ENCODE measurements around the gene ARL5A. TPM values are rescaled to one million over a fixed set of nuclear protein-coding genes. Genes with fewer than 3 reads are reported as not detected.

Gene ARL5A
- total RNA-seq, 2 donors from 2014 or later, result 44.1 to 133 TPM

DNA sequence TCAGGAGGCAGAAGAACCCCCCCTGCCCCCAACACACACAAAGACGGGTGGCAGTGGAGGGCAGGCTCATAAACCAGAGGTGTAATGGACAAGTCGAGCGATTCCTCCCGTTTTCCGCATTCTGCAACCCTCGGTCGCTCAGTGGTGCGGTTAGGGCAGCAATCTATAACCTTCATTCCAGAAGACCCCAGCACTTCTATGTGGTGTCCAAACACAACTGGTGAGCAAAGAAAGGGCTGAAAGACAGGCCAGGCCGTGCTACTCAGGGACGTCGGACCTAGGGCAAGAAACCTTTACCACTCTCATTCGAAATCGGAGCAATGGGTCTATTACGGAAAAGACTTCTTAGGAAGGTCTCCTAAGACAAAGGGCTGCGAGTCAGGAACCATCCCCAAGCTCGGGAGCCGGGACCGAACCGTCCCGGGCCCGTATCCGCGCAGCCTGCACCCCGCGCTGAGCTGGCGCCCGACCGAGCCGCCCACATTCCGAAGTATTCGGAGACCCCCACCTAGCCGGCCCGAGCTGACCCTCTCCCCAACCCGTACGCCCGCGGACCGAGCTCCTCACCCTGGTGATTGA lies 568 bp downstream of the ARL5A start:
- ATAC-seq (ENCODE audit: insufficient number of reproducible peaks, low FRiP score, low read depth), result peak; percentile 0
- Histone ChIP-seq H3K27ac (peak overlapping the region; percentile 87), H3K9me3 (no peaks in the 10 kb centered on the region), H3K4me1 (ENCODE audit: control insufficient read depth in 1 of 2, low read depth in 2 of 2) (peaks cover 31 to 38% of the 10 kb centered on the region in 2 donors), H3K27me3 (replicated peaks; ENCODE audit: insufficient read depth) (no peaks in the 10 kb centered on the region), H3K36me3 (no peaks in the 10 kb centered on the region), H3K4me3 (peak overlapping the region; percentile 90)
- no peak for DNase-seq (ENCODE audit: low spot score)
- TF ChIP-seq, protein P1, sequence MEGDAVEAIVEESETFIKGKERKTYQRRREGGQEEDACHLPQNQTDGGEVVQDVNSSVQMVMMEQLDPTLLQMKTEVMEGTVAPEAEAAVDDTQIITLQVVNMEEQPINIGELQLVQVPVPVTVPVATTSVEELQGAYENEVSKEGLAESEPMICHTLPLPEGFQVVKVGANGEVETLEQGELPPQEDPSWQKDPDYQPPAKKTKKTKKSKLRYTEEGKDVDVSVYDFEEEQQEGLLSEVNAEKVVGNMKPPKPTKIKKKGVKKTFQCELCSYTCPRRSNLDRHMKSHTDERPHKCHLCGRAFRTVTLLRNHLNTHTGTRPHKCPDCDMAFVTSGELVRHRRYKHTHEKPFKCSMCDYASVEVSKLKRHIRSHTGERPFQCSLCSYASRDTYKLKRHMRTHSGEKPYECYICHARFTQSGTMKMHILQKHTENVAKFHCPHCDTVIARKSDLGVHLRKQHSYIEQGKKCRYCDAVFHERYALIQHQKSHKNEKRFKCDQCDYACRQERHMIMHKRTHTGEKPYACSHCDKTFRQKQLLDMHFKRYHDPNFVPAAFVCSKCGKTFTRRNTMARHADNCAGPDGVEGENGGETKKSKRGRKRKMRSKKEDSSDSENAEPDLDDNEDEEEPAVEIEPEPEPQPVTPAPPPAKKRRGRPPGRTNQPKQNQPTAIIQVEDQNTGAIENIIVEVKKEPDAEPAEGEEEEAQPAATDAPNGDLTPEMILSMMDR (IDR thresholded peaks at IDR 0.05), result no peak

DNA sequence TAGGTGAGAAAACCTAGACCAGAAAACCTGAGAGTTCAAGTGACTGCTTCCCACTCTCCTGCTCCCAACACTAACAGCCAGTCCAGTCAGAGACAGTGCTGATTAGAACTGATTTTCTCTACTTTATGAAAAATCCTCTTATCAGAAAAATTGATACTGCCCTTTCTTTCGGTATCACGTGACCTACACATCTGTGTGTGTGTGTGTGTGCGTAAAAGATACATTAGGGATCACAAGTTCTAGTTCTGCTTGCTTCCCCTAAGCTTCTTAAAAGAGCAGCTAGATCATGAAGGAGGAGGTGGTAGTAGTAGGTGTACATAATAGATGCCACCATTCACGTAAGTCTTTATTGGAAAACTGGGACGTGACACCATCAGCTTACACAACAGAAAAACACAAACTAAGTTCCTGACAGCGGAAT lies 1.5 kb downstream of the ARL5A start:
- Histone ChIP-seq H3K27me3 (replicated peaks; ENCODE audit: insufficient read depth) (no peaks in the 10 kb centered on the region), H3K9me3 (no peaks in the 10 kb centered on the region), H3K27ac (peak overlapping the region; percentile 87), H3K4me1 (ENCODE audit: control insufficient read depth in 1 of 2, low read depth in 2 of 2) (peaks cover 32 to 44% of the 10 kb centered on the region in 2 donors), H3K4me3 (peak overlapping the region; percentile 90), H3K36me3 (no peaks in the 10 kb centered on the region)
- TF ChIP-seq, protein P1 (IDR thresholded peaks at IDR 0.05), result no peak
- ATAC-seq (ENCODE audit: insufficient number of reproducible peaks, low FRiP score, low read depth), result no peak
- no peak for DNase-seq (ENCODE audit: low spot score)

DNA sequence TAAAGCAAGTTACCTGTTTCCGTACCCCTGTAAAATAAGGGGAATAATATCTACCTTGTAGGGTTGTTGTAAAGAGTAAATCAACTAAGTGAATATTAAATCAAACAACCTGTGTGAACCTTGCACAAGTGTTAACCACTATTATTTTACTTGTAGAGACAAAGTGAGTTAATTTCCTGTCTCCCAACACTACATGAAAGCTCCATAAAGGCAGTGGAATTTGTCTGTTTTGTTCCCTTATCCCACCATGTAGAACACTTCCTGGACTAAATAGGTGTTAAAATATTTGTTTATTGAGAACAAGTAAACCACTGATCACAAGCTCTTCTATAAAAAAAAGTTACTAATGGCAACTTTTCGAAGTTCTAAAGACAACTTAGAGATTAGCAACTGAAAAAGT lies 3.3 kb downstream of the ARL5A start:
- Histone ChIP-seq H3K4me3 (no peak overlapping the region), H3K27me3 (replicated peaks; ENCODE audit: insufficient read depth) (no peaks in the 10 kb centered on the region), H3K36me3 (no peaks in the 10 kb centered on the region), H3K27ac (peak overlapping the region; percentile 48 to 87), H3K9me3 (no peaks in the 10 kb centered on the region), H3K4me1 (ENCODE audit: control insufficient read depth in 1 of 2, low read depth in 2 of 2) (peaks cover 32 to 44% of the 10 kb centered on the region in 2 donors)
- TF ChIP-seq, protein P1 (IDR thresholded peaks at IDR 0.05), result no peak
- no peak for DNase-seq (ENCODE audit: low spot score)
- ATAC-seq (ENCODE audit: insufficient number of reproducible peaks, low FRiP score, low read depth), result no peak

DNA sequence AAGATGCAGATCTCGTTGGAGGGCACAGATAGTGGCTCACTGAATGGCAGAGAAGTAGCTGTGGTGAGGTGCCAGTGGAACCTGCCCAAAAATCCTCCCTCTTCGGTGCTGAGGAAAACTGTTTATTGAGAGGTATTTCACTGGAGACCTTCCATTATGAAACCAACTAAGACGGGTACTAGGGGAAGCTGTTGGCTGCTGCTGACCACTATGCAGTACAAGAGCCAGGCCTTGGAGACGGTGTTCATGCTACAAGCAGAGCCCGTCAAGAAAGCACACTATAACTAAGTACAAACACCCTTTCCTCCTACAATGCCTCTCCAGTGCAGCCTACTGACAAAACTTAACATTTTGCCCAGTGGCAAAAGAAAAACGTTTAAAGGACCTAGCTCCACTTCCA lies 4.6 kb downstream of the ARL5A start:
- Histone ChIP-seq H3K36me3 (no peaks in the 10 kb centered on the region), H3K4me3 (no peak overlapping the region), H3K27ac (peak overlapping the region; percentile 25 to 87), H3K9me3 (no peaks in the 10 kb centered on the region), H3K4me1 (ENCODE audit: control insufficient read depth in 1 of 2, low read depth in 2 of 2) (peaks cover 27 to 39% of the 10 kb centered on the region in 2 donors), H3K27me3 (replicated peaks; ENCODE audit: insufficient read depth) (no peaks in the 10 kb centered on the region)
- no peak for DNase-seq (ENCODE audit: low spot score)
- TF ChIP-seq, protein P1 (IDR thresholded peaks at IDR 0.05), result no peak
- no peak for ATAC-seq (ENCODE audit: insufficient number of reproducible peaks, low FRiP score, low read depth)

DNA sequence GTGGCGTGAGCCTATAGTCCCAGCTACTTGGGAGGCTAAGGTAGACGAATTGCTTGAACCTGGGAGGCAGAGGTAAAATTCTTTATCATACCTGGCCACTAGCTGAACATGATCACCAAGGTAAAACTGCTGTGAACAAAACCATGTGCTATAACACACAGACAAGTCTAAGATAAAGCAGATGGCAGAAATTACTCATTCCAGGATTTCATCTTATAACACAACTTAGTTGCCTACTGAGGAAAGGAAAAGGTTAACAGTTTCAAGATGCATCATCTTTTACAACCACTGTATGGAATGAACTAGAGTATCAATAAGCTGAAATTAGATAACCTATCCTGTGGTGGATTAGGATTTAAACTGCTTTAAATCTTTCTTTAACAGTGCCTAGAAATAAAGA lies 8.3 kb downstream of the ARL5A start:
- Histone ChIP-seq H3K4me3 (no peak overlapping the region), H3K36me3 (no peaks in the 10 kb centered on the region), H3K27me3 (replicated peaks; ENCODE audit: insufficient read depth) (no peaks in the 10 kb centered on the region), H3K4me1 (ENCODE audit: control insufficient read depth in 1 of 2, low read depth in 2 of 2) (peaks cover 14 to 36% of the 10 kb centered on the region in 2 donors), H3K27ac (no peak overlapping the region), H3K9me3 (no peaks in the 10 kb centered on the region)
- TF ChIP-seq, protein P1 (IDR thresholded peaks at IDR 0.05), result no peak
- DNase-seq (ENCODE audit: low spot score) (no peak), ATAC-seq (ENCODE audit: insufficient number of reproducible peaks, low FRiP score, low read depth) (no peak)
